ENCODE results near the gene AOPEP. TPM values are rescaled to one million over a fixed set of nuclear protein-coding genes. Genes with fewer than 3 reads are reported as not detected.

AOPEP gene
- total and polyA plus RNA-seq, 7 donors, result 28.0 to 490 (median 184) TPM

DNA sequence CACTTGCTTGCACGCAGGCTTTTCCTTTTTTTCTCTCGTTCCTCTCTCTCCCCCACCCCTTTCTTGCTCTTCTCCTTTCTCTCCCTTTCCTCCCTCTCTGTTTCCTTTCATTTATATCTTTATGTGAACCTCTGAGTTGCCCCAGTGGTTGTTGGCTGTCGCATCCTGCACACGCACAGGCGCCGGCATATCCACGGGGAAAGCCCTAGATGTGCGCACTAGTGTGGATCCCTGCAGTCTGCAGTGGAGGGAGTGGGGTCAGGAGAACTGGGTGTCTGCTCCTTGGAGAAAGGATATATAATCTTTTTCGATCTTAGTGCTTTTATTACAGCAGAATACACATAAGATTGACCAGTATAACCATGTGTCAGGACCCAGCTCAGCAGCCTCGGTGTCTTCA is 367.5 kb downstream of the AOPEP start:
- H3K4me1 ChIP-seq, result peaks cover 0 to 79% (median 66%) of the 10 kb centered on the region in 4 donors
- no peaks in the 10 kb centered on the region for H3K27me3 ChIP-seq
- H3K9me3 ChIP-seq, result no peaks in the 10 kb centered on the region
- TF ChIP-seq, protein P1, sequence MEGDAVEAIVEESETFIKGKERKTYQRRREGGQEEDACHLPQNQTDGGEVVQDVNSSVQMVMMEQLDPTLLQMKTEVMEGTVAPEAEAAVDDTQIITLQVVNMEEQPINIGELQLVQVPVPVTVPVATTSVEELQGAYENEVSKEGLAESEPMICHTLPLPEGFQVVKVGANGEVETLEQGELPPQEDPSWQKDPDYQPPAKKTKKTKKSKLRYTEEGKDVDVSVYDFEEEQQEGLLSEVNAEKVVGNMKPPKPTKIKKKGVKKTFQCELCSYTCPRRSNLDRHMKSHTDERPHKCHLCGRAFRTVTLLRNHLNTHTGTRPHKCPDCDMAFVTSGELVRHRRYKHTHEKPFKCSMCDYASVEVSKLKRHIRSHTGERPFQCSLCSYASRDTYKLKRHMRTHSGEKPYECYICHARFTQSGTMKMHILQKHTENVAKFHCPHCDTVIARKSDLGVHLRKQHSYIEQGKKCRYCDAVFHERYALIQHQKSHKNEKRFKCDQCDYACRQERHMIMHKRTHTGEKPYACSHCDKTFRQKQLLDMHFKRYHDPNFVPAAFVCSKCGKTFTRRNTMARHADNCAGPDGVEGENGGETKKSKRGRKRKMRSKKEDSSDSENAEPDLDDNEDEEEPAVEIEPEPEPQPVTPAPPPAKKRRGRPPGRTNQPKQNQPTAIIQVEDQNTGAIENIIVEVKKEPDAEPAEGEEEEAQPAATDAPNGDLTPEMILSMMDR (IDR thresholded peaks at IDR 0.05), result no peak
- no peak for TF ChIP-seq POLR2AphosphoS5 (IDR thresholded peaks at IDR 0.05)
- no peak for TF ChIP-seq EP300 (IDR thresholded peaks at IDR 0.05)
- TF ChIP-seq POLR2A (IDR thresholded peaks at IDR 0.05), result no peak
- intact Hi-C loops (cut with DNase I), result no loop called here
- DNase-seq, result no peak
- H3K36me3 ChIP-seq, result peaks cover 0 to 23% (median 0%) of the 10 kb centered on the region in 4 donors
- 88 to 91% methylated on average over 10 of the region's 10 CpGs for WGBS, 2 donors
- no peak overlapping the region for H3K4me3 ChIP-seq
- peak overlapping the region; percentile 7 to 99 (median 76) for H3K27ac ChIP-seq

DNA sequence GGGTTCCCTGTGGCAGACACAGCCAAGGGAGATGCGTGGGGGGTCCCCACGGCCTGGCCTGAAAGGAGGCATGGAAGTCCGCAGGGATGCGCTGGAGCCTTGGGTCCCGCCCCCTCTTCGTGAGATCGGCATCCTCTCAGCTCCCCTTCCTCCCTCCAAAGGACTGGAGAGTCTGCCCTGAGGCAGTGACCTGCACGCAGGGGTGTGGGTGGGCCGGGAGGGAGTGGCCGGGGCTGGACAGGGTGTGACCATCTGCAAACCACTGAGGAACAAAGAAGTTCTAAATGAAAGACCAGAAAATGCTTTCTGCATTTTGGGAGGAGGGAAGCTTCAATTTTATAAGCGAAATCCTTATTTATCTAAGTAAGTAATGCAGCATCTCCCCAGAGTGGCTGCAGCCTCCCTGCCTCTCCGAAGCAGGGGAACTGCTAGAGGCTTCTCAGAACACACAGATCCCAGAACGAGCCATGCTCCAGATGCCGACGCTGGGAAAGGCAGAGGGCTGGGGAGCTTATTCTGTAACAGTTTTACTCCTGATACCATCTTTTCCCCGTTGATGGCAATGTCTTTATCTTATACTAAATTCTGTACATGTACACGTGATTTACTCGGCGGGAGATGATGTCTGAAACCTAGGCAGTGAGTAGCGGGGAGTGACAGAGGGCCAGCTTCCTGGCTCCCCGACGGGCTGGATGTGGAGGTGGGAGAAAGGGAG is 369.3 kb downstream of the AOPEP start:
- Histone ChIP-seq H3K36me3 (peaks cover 0 to 25% (median 0%) of the 10 kb centered on the region in 4 donors), H3K27me3 (no peaks in the 10 kb centered on the region), H3K4me3 (no peak overlapping the region), H3K27ac (peak overlapping the region in 3 of 4 donors; percentile 62 to 99 (median 90)), H3K9me3 (no peaks in the 10 kb centered on the region), H3K4me1 (peaks cover 0 to 79% (median 63%) of the 10 kb centered on the region in 4 donors)
- DNase-seq, result no peak
- intact Hi-C loops (cut with DNase I), result no loop called here
- 86 to 88% methylated on average over 22 of the region's 22 CpGs for WGBS, 2 donors
- TF ChIP-seq POLR2AphosphoS5 (IDR thresholded peaks at IDR 0.05) (no peak), POLR2A (IDR thresholded peaks at IDR 0.05) (no peak), EP300 (IDR thresholded peaks at IDR 0.05) (no peak)
- TF ChIP-seq, protein P1 (IDR thresholded peaks at IDR 0.05), result no peak

DNA sequence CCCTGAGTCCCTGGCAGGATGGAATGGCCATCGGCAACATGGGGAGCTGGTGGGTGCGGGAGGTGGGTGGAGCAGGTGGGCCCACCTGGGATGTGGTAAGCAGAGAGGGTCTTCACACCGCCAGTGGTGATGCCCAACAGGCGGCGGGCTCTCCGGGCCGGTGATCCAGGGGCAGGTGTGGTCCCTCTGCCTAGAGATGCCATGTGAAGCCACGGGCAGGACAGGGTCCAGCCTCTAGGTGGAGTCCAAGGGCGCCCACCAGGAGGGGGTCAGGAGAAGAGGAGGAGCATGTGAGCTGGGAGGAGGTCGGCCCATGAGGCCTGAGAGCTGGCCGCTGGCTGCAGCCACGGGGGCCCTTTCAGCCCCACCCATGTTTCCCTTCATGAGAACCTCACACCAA is 369.9 kb downstream of the AOPEP start:
- peak overlapping the region in 3 of 4 donors; percentile 62 to 99 (median 90) for H3K27ac ChIP-seq
- DNase-seq, result no peak

GRCh38 chr9:95096807-95097206 is 370.3 kb downstream of the AOPEP start:
- Histone ChIP-seq H3K4me1 (peaks cover 0 to 79% (median 62%) of the 10 kb centered on the region in 4 donors), H3K27me3 (no peaks in the 10 kb centered on the region), H3K36me3 (peaks cover 0 to 25% (median 0%) of the 10 kb centered on the region in 4 donors), H3K4me3 (no peak overlapping the region), H3K9me3 (no peaks in the 10 kb centered on the region), H3K27ac (peak overlapping the region in 2 of 4 donors; percentile 62 to 99)
- WGBS, 2 donors, result 73 to 83% methylated on average over 6 of the region's 6 CpGs
- intact Hi-C loops (cut with DNase I), result no loop called here
- no peak for DNase-seq
- no peak for TF ChIP-seq POLR2A (IDR thresholded peaks at IDR 0.05)
- TF ChIP-seq EP300 (IDR thresholded peaks at IDR 0.05), result no peak
- TF ChIP-seq, protein P1 (IDR thresholded peaks at IDR 0.05), result no peak
- no peak for TF ChIP-seq POLR2AphosphoS5 (IDR thresholded peaks at IDR 0.05)

More for the DNA sequence above, 369.9 kb downstream of the AOPEP start:
- intact Hi-C loops (cut with DNase I), result no loop called here
- Histone ChIP-seq H3K9me3 (no peaks in the 10 kb centered on the region), H3K27me3 (no peaks in the 10 kb centered on the region), H3K36me3 (peaks cover 0 to 25% (median 0%) of the 10 kb centered on the region in 4 donors), H3K4me3 (no peak overlapping the region), H3K4me1 (peaks cover 0 to 79% (median 62%) of the 10 kb centered on the region in 4 donors)
- 92 to 97% methylated on average over 12 of the region's 12 CpGs for WGBS, 2 donors
- TF ChIP-seq EP300 (IDR thresholded peaks at IDR 0.05) (no peak), POLR2AphosphoS5 (IDR thresholded peaks at IDR 0.05) (no peak), POLR2A (IDR thresholded peaks at IDR 0.05) (no peak)
- TF ChIP-seq, protein P1 (IDR thresholded peaks at IDR 0.05), result no peak

Data from sigmoid colon (tissue), 7 donors.